Measurements from ENCODE around the gene RPL27. TPM values are rescaled to one million over a fixed set of nuclear protein-coding genes. Genes with fewer than 3 reads are reported as not detected.
A peak's percentile ranks its signal among the peaks of the same experiment; 100 is the strongest.

RPL27 gene
- polyA plus RNA-seq, 2 donors: 2,102 to 2,622 TPM

DNA sequence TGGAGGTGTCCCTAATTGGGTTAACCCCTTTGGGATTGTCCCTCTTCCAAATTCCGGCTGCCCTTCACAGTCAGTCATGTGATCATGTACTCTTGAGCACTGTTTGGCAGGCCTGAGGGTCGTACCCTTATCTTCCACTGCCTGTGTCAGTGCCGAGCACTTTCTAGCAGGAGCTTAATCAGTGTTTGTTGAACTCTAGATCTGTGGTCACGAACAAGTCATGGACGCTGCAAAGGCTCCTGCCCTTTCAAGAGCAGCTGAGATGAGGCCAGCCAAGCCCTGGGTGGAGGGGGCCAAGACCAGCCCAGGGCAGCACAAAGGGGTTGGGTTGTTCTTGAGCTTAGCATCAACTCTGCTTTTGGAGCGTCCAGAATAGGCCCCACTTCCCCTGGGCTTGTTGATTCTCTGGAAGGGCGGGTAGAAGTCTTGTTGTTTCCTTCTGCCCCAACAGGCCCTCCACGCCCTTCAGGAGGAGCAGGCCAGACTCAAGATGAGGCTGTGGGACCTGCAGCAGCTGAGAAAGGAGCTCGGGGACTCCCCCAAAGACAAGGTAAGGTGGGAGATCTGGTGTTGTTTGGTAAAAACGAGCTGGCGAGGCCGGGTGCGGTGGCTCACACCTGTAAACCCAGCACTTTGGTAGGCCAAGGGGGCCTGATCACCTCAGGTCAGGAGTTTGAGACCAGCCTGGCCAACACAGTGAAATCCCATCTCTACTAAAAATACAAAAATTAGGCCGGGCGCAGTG, 13.7 kb downstream of the RPL27 start:
- Histone ChIP-seq H3K27ac (ENCODE audit: low read depth in 2 of 2, low read length in 1 of 2) (no peak overlapping the region), H3K27me3 (ENCODE audit: control insufficient read depth in 1 of 2, insufficient read depth in 2 of 2, low read length in 2 of 2) (no peaks in the 10 kb centered on the region), H3K4me1 (ENCODE audit: control insufficient read depth in 2 of 2, insufficient read depth in 2 of 2, low read length in 1 of 2) (peaks cover 0 to 3% of the 10 kb centered on the region in 2 donors), H3K9me3 (ENCODE audit: control insufficient read depth in 2 of 2, insufficient read depth in 1 of 2, low read depth in 1 of 2, low read length in 1 of 2) (no peaks in the 10 kb centered on the region), H3K4me3 (ENCODE audit: low read depth in 1 of 2, low read length in 2 of 2) (no peak overlapping the region), H3K36me3 (ENCODE audit: control insufficient read depth in 2 of 2, insufficient read depth in 2 of 2, low read length in 1 of 2) (peaks cover 0 to 27% of the 10 kb centered on the region in 2 donors)
- WGBS, 2 donors: 69 to 75% methylated on average over 15 of the region's 15 CpGs

DNA sequence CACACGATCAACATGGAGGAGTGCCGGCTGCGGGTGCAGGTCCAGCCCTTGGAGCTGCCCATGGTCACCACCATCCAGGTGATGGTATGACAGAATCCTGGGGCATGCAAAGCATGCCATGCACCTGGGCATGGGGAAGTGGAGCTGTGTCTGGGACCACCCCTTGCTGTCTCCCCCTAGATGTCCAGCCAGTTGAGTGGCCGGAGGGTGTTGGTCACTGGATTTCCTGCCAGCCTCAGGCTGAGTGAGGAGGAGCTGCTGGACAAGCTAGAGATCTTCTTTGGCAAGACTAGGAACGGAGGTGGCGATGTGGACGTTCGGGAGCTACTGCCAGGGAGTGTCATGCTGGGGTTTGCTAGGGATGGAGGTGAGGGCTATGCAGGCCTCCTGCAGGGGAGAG, 15.1 kb downstream of the RPL27 start:
- no peaks in the 10 kb centered on the region for H3K9me3 ChIP-seq (ENCODE audit: control insufficient read depth in 2 of 2, insufficient read depth in 1 of 2, low read depth in 1 of 2, low read length in 1 of 2)
- H3K27me3 ChIP-seq (ENCODE audit: control insufficient read depth in 1 of 2, insufficient read depth in 2 of 2, low read length in 2 of 2): no peaks in the 10 kb centered on the region
- H3K4me3 ChIP-seq (ENCODE audit: low read depth in 1 of 2, low read length in 2 of 2): no peak overlapping the region
- H3K36me3 ChIP-seq (ENCODE audit: control insufficient read depth in 2 of 2, insufficient read depth in 2 of 2, low read length in 1 of 2): peaks cover 0 to 34% of the 10 kb centered on the region in 2 donors
- H3K27ac ChIP-seq (ENCODE audit: low read depth in 2 of 2, low read length in 1 of 2): no peak overlapping the region
- 84 to 92% methylated on average over 8 of the region's 8 CpGs for WGBS, 2 donors
- peaks cover 0 to 7% of the 10 kb centered on the region in 2 donors for H3K4me1 ChIP-seq (ENCODE audit: control insufficient read depth in 2 of 2, insufficient read depth in 2 of 2, low read length in 1 of 2)

DNA sequence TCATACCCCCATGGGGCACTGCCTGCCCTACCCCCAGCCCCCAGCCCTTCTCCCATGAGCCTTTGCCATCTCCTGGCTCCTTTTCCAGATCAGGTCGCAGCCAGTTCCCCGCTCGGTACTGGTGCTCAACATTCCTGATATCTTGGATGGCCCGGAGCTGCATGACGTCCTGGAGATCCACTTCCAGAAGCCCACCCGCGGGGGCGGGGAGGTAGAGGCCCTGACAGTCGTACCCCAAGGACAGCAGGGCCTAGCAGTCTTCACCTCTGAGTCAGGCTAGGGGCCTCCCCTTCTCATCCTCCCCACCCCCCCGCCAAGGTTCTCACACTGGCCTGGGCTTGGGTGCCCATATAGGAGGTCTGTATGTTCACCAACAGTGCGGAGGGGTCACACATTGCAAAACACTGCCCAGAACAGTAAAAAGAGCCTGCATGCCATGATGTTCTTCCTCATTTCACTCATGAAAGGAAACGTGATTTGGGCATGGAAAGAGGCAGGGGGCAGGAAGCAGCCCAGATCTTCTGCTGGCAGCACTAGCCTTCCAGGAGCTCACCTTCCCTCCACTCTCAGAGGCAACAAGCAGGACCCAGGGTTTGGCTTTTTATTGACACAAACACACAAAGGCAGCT, 15.9 kb downstream of the RPL27 start:
- Histone ChIP-seq H3K4me3 (ENCODE audit: low read depth in 1 of 2, low read length in 2 of 2) (no peak overlapping the region), H3K36me3 (ENCODE audit: control insufficient read depth in 2 of 2, insufficient read depth in 2 of 2, low read length in 1 of 2) (peaks cover 0 to 36% of the 10 kb centered on the region in 2 donors), H3K27ac (ENCODE audit: low read depth in 2 of 2, low read length in 1 of 2) (peak overlapping the region in 1 of 2 donors; percentile 38), H3K27me3 (ENCODE audit: control insufficient read depth in 1 of 2, insufficient read depth in 2 of 2, low read length in 2 of 2) (no peaks in the 10 kb centered on the region), H3K9me3 (ENCODE audit: control insufficient read depth in 2 of 2, insufficient read depth in 1 of 2, low read depth in 1 of 2, low read length in 1 of 2) (no peaks in the 10 kb centered on the region), H3K4me1 (ENCODE audit: control insufficient read depth in 2 of 2, insufficient read depth in 2 of 2, low read length in 1 of 2) (peaks cover 0 to 8% of the 10 kb centered on the region in 2 donors)
- WGBS, 2 donors: 78 to 81% methylated on average over 12 of the region's 12 CpGs

DNA sequence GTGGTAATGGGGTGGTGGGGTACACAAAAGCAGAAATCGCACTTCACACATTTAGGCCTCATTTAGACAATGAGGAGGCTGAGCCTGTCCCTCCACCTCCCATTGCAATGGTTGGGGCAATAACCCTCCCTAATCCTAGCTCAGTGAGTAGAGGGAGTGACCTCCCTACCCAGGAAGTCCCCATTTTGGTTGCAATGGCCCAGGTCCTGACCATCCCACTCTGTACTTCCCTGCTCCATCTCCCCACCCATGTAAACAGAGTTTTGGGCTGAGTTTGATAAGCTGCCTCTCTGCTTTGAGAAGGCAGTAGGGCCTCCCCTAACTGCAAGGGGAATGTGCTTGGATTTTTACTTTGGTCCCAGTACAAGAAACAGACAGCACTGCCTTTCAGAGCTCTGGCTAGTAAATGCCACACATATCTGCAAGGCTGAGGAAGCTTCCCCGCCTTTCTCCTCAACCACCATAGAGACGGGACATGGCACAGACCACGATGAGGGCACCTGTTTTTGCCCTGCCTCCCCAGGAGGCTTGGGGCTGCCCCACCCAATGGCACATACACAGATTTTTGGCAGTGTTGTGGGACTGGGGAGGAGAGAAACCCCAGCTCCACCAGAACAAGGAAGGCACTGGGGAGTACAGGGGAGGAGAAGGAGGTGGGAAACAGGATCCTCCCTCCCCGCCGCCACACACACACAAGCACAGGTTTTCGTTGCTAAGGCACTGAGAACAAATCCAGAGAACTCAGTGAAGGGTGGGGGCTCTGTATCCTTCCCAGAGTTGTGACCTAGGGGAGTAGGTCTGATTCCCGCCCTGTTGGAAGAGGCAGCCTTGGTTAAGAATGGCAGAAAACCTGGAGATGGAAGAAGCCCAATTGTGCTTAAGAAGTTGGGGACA, 16.7 kb downstream of the RPL27 start:
- 69 to 74% methylated on average over 8 of the region's 8 CpGs for WGBS, 2 donors
- peaks cover 0 to 38% of the 10 kb centered on the region in 2 donors for H3K36me3 ChIP-seq (ENCODE audit: control insufficient read depth in 2 of 2, insufficient read depth in 2 of 2, low read length in 1 of 2)
- peak overlapping the region; percentile 32 to 38 for H3K27ac ChIP-seq (ENCODE audit: low read depth in 2 of 2, low read length in 1 of 2)
- no peak overlapping the region for H3K4me3 ChIP-seq (ENCODE audit: low read depth in 1 of 2, low read length in 2 of 2)
- no peaks in the 10 kb centered on the region for H3K27me3 ChIP-seq (ENCODE audit: control insufficient read depth in 1 of 2, insufficient read depth in 2 of 2, low read length in 2 of 2)
- peaks cover 2 to 10% of the 10 kb centered on the region in 2 donors for H3K4me1 ChIP-seq (ENCODE audit: control insufficient read depth in 2 of 2, insufficient read depth in 2 of 2, low read length in 1 of 2)
- no peaks in the 10 kb centered on the region for H3K9me3 ChIP-seq (ENCODE audit: control insufficient read depth in 2 of 2, insufficient read depth in 1 of 2, low read depth in 1 of 2, low read length in 1 of 2)

DNA sequence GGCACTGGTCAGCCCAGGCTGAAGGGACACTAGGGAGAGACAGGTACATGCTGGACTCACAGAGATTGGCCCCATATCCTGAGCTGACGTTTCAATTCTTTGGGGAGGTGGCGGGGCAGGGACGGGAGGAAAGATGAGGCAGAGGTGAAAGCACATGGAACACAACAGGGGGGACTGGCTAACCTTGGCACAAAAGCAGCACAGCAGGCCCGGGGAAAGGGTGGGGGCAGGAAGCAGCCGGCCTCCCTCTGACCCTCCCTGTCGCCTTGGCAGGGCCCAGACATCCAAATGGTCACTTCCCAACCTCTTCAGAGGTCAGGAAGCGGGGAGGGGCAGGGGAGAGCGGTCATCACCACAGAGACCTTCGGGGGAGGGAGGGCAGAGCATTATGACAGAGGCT, 17.4 kb downstream of the RPL27 start:
- Histone ChIP-seq H3K4me3 (ENCODE audit: low read depth in 1 of 2, low read length in 2 of 2) (no peak overlapping the region), H3K27ac (ENCODE audit: low read depth in 2 of 2, low read length in 1 of 2) (peak overlapping the region; percentile 32 to 38), H3K4me1 (ENCODE audit: control insufficient read depth in 2 of 2, insufficient read depth in 2 of 2, low read length in 1 of 2) (peaks cover 2 to 12% of the 10 kb centered on the region in 2 donors), H3K36me3 (ENCODE audit: control insufficient read depth in 2 of 2, insufficient read depth in 2 of 2, low read length in 1 of 2) (peaks cover 0 to 38% of the 10 kb centered on the region in 2 donors), H3K27me3 (ENCODE audit: control insufficient read depth in 1 of 2, insufficient read depth in 2 of 2, low read length in 2 of 2) (no peaks in the 10 kb centered on the region), H3K9me3 (ENCODE audit: control insufficient read depth in 2 of 2, insufficient read depth in 1 of 2, low read depth in 1 of 2, low read length in 1 of 2) (no peaks in the 10 kb centered on the region)
- WGBS, 2 donors: 50 to 68% methylated on average over 9 of the region's 9 CpGs

DNA sequence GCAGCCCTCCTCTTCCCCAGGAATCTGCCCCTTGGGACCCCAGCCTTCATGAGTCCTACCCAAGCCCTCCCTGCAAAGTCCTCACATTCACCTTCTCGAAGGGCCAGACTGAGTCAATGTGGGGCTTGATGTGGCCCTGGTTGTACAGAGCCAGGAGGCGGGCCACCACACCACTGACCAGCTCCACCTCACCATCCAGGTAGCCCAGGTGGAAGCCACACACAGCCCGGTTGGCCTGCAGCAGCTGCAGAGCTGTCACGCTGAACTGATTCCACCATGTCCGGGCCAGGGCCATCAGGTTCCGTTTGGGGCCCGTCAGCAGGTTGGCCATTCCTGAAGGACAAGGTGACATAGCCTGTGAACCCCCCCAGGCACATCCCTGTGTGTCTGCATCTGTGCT, 18.0 kb downstream of the RPL27 start:
- WGBS, 2 donors: 89 to 94% methylated on average over 7 of the region's 7 CpGs

DNA sequence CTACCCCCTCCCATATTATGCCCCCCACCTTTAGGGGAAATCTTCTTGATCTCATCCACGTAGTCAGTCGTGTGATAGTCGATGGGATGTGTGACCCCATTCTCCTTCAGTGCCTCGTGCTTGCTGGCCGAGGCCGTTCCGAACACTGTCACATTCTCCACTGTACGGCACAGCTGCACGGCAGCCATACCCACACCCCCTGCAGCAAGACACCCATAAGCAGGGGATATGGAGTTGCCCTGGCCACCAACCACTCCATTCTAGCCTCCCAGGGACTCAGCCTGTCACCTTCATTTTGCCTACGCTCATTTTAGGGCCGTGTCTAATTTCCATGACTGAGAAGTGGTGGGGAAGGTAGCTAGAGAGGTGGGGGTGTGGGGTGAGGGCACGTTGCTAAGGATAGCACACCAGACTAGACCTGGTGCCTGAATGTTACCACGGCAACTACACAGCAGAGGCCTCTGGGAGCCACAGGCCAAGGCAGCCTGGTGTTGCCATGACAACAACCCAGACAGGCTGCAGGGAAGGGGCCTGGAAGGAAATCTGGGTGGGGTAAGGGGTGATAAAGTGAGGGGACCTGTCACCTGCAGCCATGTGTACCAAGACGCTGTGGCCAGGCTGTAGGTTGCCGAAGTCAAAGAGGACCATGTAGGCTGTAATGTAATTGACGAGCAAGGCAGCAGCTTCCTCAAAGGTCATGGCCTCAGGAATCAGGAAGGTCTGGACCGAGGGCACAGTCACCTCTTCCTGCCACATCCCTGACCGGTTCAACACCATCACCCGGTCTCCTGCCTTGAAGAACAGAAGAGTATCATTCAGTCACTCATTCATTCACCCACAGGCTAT, 20.0 kb downstream of the RPL27 start:
- no peaks in the 10 kb centered on the region for H3K9me3 ChIP-seq (ENCODE audit: control insufficient read depth in 2 of 2, insufficient read depth in 1 of 2, low read depth in 1 of 2, low read length in 1 of 2)
- WGBS, 2 donors: 68 to 70% methylated on average over 19 of the region's 19 CpGs
- peaks cover 2 to 9% of the 10 kb centered on the region in 2 donors for H3K4me1 ChIP-seq (ENCODE audit: control insufficient read depth in 2 of 2, insufficient read depth in 2 of 2, low read length in 1 of 2)
- no peaks in the 10 kb centered on the region for H3K27me3 ChIP-seq (ENCODE audit: control insufficient read depth in 1 of 2, insufficient read depth in 2 of 2, low read length in 2 of 2)
- H3K27ac ChIP-seq (ENCODE audit: low read depth in 2 of 2, low read length in 1 of 2): peak overlapping the region in 1 of 2 donors; percentile 34
- peaks cover 0 to 34% of the 10 kb centered on the region in 2 donors for H3K36me3 ChIP-seq (ENCODE audit: control insufficient read depth in 2 of 2, insufficient read depth in 2 of 2, low read length in 1 of 2)
- H3K4me3 ChIP-seq (ENCODE audit: low read depth in 1 of 2, low read length in 2 of 2): no peak overlapping the region

More for the DNA sequence above, 18.0 kb downstream of the RPL27 start:
- peaks cover 0 to 38% of the 10 kb centered on the region in 2 donors for H3K36me3 ChIP-seq (ENCODE audit: control insufficient read depth in 2 of 2, insufficient read depth in 2 of 2, low read length in 1 of 2)
- no peaks in the 10 kb centered on the region for H3K9me3 ChIP-seq (ENCODE audit: control insufficient read depth in 2 of 2, insufficient read depth in 1 of 2, low read depth in 1 of 2, low read length in 1 of 2)
- peaks cover 2 to 12% of the 10 kb centered on the region in 2 donors for H3K4me1 ChIP-seq (ENCODE audit: control insufficient read depth in 2 of 2, insufficient read depth in 2 of 2, low read length in 1 of 2)
- H3K27ac ChIP-seq (ENCODE audit: low read depth in 2 of 2, low read length in 1 of 2): peak overlapping the region; percentile 22 to 52
- H3K27me3 ChIP-seq (ENCODE audit: control insufficient read depth in 1 of 2, insufficient read depth in 2 of 2, low read length in 2 of 2): no peaks in the 10 kb centered on the region
- no peak overlapping the region for H3K4me3 ChIP-seq (ENCODE audit: low read depth in 1 of 2, low read length in 2 of 2)

DNA sequence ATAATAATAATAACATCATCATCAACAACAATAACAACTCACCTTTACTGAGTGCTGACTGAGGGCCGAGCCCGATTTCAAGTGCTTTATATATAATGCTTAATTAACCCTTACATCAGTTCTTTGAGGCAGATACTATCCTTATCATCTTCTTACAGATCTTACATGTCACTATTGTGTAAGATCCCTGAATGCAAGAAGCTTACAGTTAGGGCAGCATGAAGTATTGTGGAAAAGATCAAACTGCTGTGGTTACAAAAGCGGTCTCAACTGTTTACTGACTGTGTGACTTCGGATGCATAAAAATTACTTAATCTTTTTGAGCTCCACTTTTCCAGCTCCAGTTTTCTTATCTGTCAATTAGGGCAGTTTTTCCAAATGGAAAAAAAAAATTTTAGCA, 20.7 kb downstream of the RPL27 start:
- no peaks in the 10 kb centered on the region for H3K9me3 ChIP-seq (ENCODE audit: control insufficient read depth in 2 of 2, insufficient read depth in 1 of 2, low read depth in 1 of 2, low read length in 1 of 2)
- H3K36me3 ChIP-seq (ENCODE audit: control insufficient read depth in 2 of 2, insufficient read depth in 2 of 2, low read length in 1 of 2): peaks cover 0 to 29% of the 10 kb centered on the region in 2 donors
- H3K27me3 ChIP-seq (ENCODE audit: control insufficient read depth in 1 of 2, insufficient read depth in 2 of 2, low read length in 2 of 2): no peaks in the 10 kb centered on the region
- 43 to 50% methylated on average over 4 of the region's 4 CpGs for WGBS, 2 donors
- H3K4me3 ChIP-seq (ENCODE audit: low read depth in 1 of 2, low read length in 2 of 2): no peak overlapping the region
- H3K27ac ChIP-seq (ENCODE audit: low read depth in 2 of 2, low read length in 1 of 2): no peak overlapping the region
- peaks cover 2 to 9% of the 10 kb centered on the region in 2 donors for H3K4me1 ChIP-seq (ENCODE audit: control insufficient read depth in 2 of 2, insufficient read depth in 2 of 2, low read length in 1 of 2)

Measured in esophagus (tissue), 2 donors.